Midbrain (tissue), 1 donor: Measurements from ENCODE around the gene FHIT.
"Not testable (repeated sequence)": the region's sequence is repeated elsewhere in the genome, so short reads cannot be mapped to it uniquely, and the experiment has no call there.

Source experiments
- DNase-seq: peaks from one replicate; lab custom pipeline; 2025; lab: John Stamatoyannopoulos, UW

FHIT gene

GRCh38 chr3:61226166-61226686 lies 25.0 kb downstream of the FHIT start:
- no peak for DNase-seq

GRCh38 chr3:61224823-61225222 lies 26.4 kb downstream of the FHIT start:
- no peak for DNase-seq

GRCh38 chr3:61223451-61223850 lies 27.8 kb downstream of the FHIT start:
- DNase-seq: no peak

- no peak for DNase-seq
Measured at GRCh38 chr3:61222467-61222866, 28.8 kb downstream of the FHIT start.

- no peak for DNase-seq
Measured at GRCh38 chr3:61221759-61222362, 29.4 kb downstream of the FHIT start.

GRCh38 chr3:61218504-61218903 lies 32.7 kb downstream of the FHIT start:
- DNase-seq: no peak

GRCh38 chr3:61216171-61216570 lies 35.1 kb downstream of the FHIT start:
- not testable (repeated sequence) for DNase-seq

- DNase-seq: no peak
Measured at GRCh38 chr3:61202086-61202485, 49.2 kb downstream of the FHIT start.

GRCh38 chr3:61201071-61201470 lies 50.2 kb downstream of the FHIT start:
- DNase-seq: no peak

GRCh38 chr3:61200270-61200669 lies 51.0 kb downstream of the FHIT start:
- no peak for DNase-seq

GRCh38 chr3:61199843-61200242 lies 51.4 kb downstream of the FHIT start:
- no peak for DNase-seq

GRCh38 chr3:61194892-61195538 lies 56.2 kb downstream of the FHIT start:
- no peak for DNase-seq

GRCh38 chr3:61192222-61192621 lies 59.0 kb downstream of the FHIT start:
- DNase-seq: no peak

GRCh38 chr3:61190205-61190604 lies 61.0 kb downstream of the FHIT start:
- not testable (repeated sequence) for DNase-seq

- DNase-seq: no peak
Measured at GRCh38 chr3:61186030-61186429, 65.2 kb downstream of the FHIT start.

GRCh38 chr3:61184956-61185355 lies 66.3 kb downstream of the FHIT start:
- peak; percentile 6 for DNase-seq

- DNase-seq: no peak
Measured at GRCh38 chr3:61182662-61183061, 68.6 kb downstream of the FHIT start.

GRCh38 chr3:61181874-61182273 lies 69.4 kb downstream of the FHIT start:
- no peak for DNase-seq

- no peak for DNase-seq
Measured at GRCh38 chr3:61180206-61180605, 71.0 kb downstream of the FHIT start.

GRCh38 chr3:61178167-61178566 lies 73.1 kb downstream of the FHIT start:
- DNase-seq: no peak

GRCh38 chr3:61177450-61177849 lies 73.8 kb downstream of the FHIT start:
- no peak for DNase-seq

GRCh38 chr3:61173676-61174075 lies 77.6 kb downstream of the FHIT start:
- DNase-seq: no peak

- no peak for DNase-seq
Measured at GRCh38 chr3:61172684-61173083, 78.6 kb downstream of the FHIT start.

- DNase-seq: no peak
Measured at GRCh38 chr3:61172203-61172602, 79.0 kb downstream of the FHIT start.
